Muscle layer of duodenum (tissue), 2 donors: ENCODE measurements around the gene TMEM63B.

Experiments used
- H3K27ac ChIP-seq: one replicate; pipeline ENCODE4 v1.7.0; 2013; ENCODE audit warnings: mild to moderate bottlenecking, low read length
- H3K27me3 ChIP-seq: one replicate; pipeline ENCODE4 v1.7.0; 2013; ENCODE audit warnings: low read depth, mild to moderate bottlenecking, control low read depth, low read length
- H3K36me3 ChIP-seq, 2 donors: one replicate each; pipeline ENCODE4 v1.7.0; 2013; ENCODE audit warnings: low read length in 2 of 2, control low read depth in 1 of 2, mild to moderate bottlenecking in 1 of 2; ENCODE audit not compliant: insufficient read depth in 2 of 2, control insufficient read depth in 1 of 2
- H3K4me1 ChIP-seq, 2 donors: one replicate each; pipeline ENCODE4 v1.7.0; 2013; ENCODE audit warnings: low read length in 2 of 2, mild to moderate bottlenecking in 2 of 2, control low read depth in 1 of 2, moderate library complexity in 1 of 2; ENCODE audit not compliant: insufficient read depth in 2 of 2, control insufficient read depth in 1 of 2
- H3K4me3 ChIP-seq, 2 donors: one replicate each; pipeline ENCODE4 v1.7.0; 2013; ENCODE audit warnings: low read length in 2 of 2, low read depth in 1 of 2, mild to moderate bottlenecking in 1 of 2
- H3K9me3 ChIP-seq, 2 donors: one replicate each; pipeline ENCODE4 v1.7.0; 2013; ENCODE audit warnings: low read length in 2 of 2, control low read depth in 1 of 2, mild to moderate bottlenecking in 1 of 2; ENCODE audit not compliant: control insufficient read depth in 1 of 2
- donor health status: healthy.

Gene TMEM63B

GRCh38 chr6:44096612-44097011, 30.7 kb upstream of the TMEM63B start:
- H3K36me3 ChIP-seq = peaks cover 7 to 8% of the 10 kb centered on the region in 2 donors
- no peaks in the 10 kb centered on the region for H3K4me1 ChIP-seq
- H3K27me3 ChIP-seq = no peaks in the 10 kb centered on the region
- H3K9me3 ChIP-seq = no peaks in the 10 kb centered on the region
- no peak overlapping the region for H3K4me3 ChIP-seq
- H3K27ac ChIP-seq = no peak overlapping the region

GRCh38 chr6:44097782-44098317, 29.5 kb upstream of the TMEM63B start:
- H3K27ac ChIP-seq = no peak overlapping the region
- H3K27me3 ChIP-seq = no peaks in the 10 kb centered on the region
- H3K4me3 ChIP-seq = no peak overlapping the region
- H3K4me1 ChIP-seq = no peaks in the 10 kb centered on the region
- H3K36me3 ChIP-seq = peaks cover 7 to 8% of the 10 kb centered on the region in 2 donors
- H3K9me3 ChIP-seq = no peaks in the 10 kb centered on the region

- Histone ChIP-seq H3K9me3 (no peaks in the 10 kb centered on the region), H3K36me3 (peaks cover 12 to 15% of the 10 kb centered on the region in 2 donors), H3K27ac (no peak overlapping the region), H3K4me3 (no peak overlapping the region), H3K4me1 (no peaks in the 10 kb centered on the region), H3K27me3 (no peaks in the 10 kb centered on the region)
Observed at GRCh38 chr6:44099192-44099591, 28.2 kb upstream of the TMEM63B start.

- Histone ChIP-seq H3K27ac (no peak overlapping the region), H3K4me1 (no peaks in the 10 kb centered on the region), H3K9me3 (no peaks in the 10 kb centered on the region), H3K27me3 (no peaks in the 10 kb centered on the region), H3K4me3 (no peak overlapping the region), H3K36me3 (peaks cover 12 to 19% of the 10 kb centered on the region in 2 donors)
Observed at GRCh38 chr6:44100088-44100550, 27.2 kb upstream of the TMEM63B start.

GRCh38 chr6:44101832-44102231, 25.5 kb upstream of the TMEM63B start:
- Histone ChIP-seq H3K27ac (no peak overlapping the region), H3K27me3 (no peaks in the 10 kb centered on the region), H3K9me3 (no peaks in the 10 kb centered on the region), H3K4me3 (no peak overlapping the region), H3K4me1 (peaks cover 0 to 4% of the 10 kb centered on the region in 2 donors), H3K36me3 (peaks cover 17 to 19% of the 10 kb centered on the region in 2 donors)

GRCh38 chr6:44102527-44102926, 24.8 kb upstream of the TMEM63B start:
- no peak overlapping the region for H3K27ac ChIP-seq
- H3K9me3 ChIP-seq = no peaks in the 10 kb centered on the region
- H3K27me3 ChIP-seq = no peaks in the 10 kb centered on the region
- peaks cover 0 to 4% of the 10 kb centered on the region in 2 donors for H3K4me1 ChIP-seq
- H3K4me3 ChIP-seq = no peak overlapping the region
- H3K36me3 ChIP-seq = peaks cover 17 to 19% of the 10 kb centered on the region in 2 donors

GRCh38 chr6:44104481-44105021, 22.8 kb upstream of the TMEM63B start:
- H3K9me3 ChIP-seq = no peaks in the 10 kb centered on the region
- H3K4me1 ChIP-seq = peaks cover 0 to 4% of the 10 kb centered on the region in 2 donors
- H3K27me3 ChIP-seq = no peaks in the 10 kb centered on the region
- H3K4me3 ChIP-seq = no peak overlapping the region
- peaks cover 14 to 25% of the 10 kb centered on the region in 2 donors for H3K36me3 ChIP-seq
- H3K27ac ChIP-seq = no peak overlapping the region

- Histone ChIP-seq H3K4me1 (peaks cover 0 to 4% of the 10 kb centered on the region in 2 donors), H3K27ac (no peak overlapping the region), H3K27me3 (no peaks in the 10 kb centered on the region), H3K4me3 (no peak overlapping the region), H3K36me3 (peaks cover 12 to 25% of the 10 kb centered on the region in 2 donors), H3K9me3 (no peaks in the 10 kb centered on the region)
Observed at GRCh38 chr6:44105146-44105545, 22.2 kb upstream of the TMEM63B start.

GRCh38 chr6:44105993-44106740, 21.2 kb upstream of the TMEM63B start:
- H3K27me3 ChIP-seq = no peaks in the 10 kb centered on the region
- no peak overlapping the region for H3K27ac ChIP-seq

GRCh38 chr6:44107017-44107416, 20.3 kb upstream of the TMEM63B start:
- Histone ChIP-seq H3K36me3 (peaks cover 26 to 41% of the 10 kb centered on the region in 2 donors), H3K9me3 (no peaks in the 10 kb centered on the region), H3K27me3 (no peaks in the 10 kb centered on the region), H3K27ac (no peak overlapping the region), H3K4me3 (no peak overlapping the region), H3K4me1 (peaks cover 4 to 7% of the 10 kb centered on the region in 2 donors)

More at GRCh38 chr6:44105993-44106740, 21.2 kb upstream of the TMEM63B start:
- Histone ChIP-seq H3K9me3 (no peaks in the 10 kb centered on the region), H3K36me3 (peaks cover 22 to 34% of the 10 kb centered on the region in 2 donors), H3K4me3 (no peak overlapping the region), H3K4me1 (peaks cover under 1 to 4% of the 10 kb centered on the region in 2 donors)

GRCh38 chr6:44108471-44108870, 18.9 kb upstream of the TMEM63B start:
- Histone ChIP-seq H3K4me3 (no peak overlapping the region), H3K36me3 (peaks cover 37 to 54% of the 10 kb centered on the region in 2 donors), H3K9me3 (no peaks in the 10 kb centered on the region), H3K4me1 (peaks cover 4 to 7% of the 10 kb centered on the region in 2 donors), H3K27ac (no peak overlapping the region), H3K27me3 (no peaks in the 10 kb centered on the region)
